BE2C (cell line): ENCODE measurements around the gene TMEM248.
A peak's percentile ranks its signal among the peaks of the same experiment; 100 is the strongest.
"Not testable (repeated sequence)": the region's sequence is repeated elsewhere in the genome, so short reads cannot be mapped to it uniquely, and the experiment has no call there.

Experiments used
- DNase-seq: peaks from one replicate; pipeline ENCODE4 v3.0.0-alpha.2; 2020
- H3K27me3 ChIP-seq: fragments of 250-450 bp; sonication (Bioruptor Pico); 2 replicates; pipeline ENCODE4 v1.5.1; 2020; ENCODE audit warnings: mild to moderate bottlenecking
- H3K36me3 ChIP-seq: fragments of 250-450 bp; sonication (Bioruptor Pico); 2 replicates; pipeline ENCODE4 v1.5.1; 2020; ENCODE audit warnings: mild to moderate bottlenecking
- H3K4me1 ChIP-seq: fragments of 250-450 bp; sonication (Bioruptor Pico); 2 replicates; pipeline ENCODE4 v1.5.1; 2020
- H3K4me3 ChIP-seq: 2 replicates; pipeline ENCODE4 v1.5.1; 2011; ENCODE audit warnings: low read depth, low read length
- H3K9me3 ChIP-seq: fragments of 250-450 bp; sonication (Bioruptor Pico); 2 replicates; pipeline ENCODE4 v1.5.1; 2020
- TF ChIP-seq, protein P1 (sequence below): IDR thresholded peaks from 2 replicates; pipeline ENCODE4 v1.5.1; 2012; ENCODE audit warnings: mild to moderate bottlenecking, low read depth, low read length

Gene TMEM248

DNA sequence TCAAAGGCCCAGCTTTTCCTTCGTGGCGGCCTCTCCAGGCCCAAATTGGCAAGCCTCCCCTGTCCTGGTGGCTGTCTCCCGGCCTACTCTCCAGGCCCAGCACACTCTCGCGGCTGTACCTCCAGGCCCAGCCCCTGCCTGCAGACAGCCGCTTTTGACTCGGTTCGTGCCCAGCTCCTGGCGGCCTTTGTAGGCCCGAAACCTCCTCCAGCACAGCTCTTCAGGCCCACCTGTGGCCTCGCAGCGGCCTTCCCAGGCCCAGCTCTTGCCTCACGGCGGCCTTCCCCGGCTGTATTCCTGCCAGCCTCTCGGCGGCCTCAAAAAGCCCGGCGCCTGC, 18.2 kb upstream of the TMEM248 start:
- no peaks in the 10 kb centered on the region for H3K9me3 ChIP-seq
- no peak for DNase-seq
- no peak overlapping the region for H3K4me3 ChIP-seq
- no peaks in the 10 kb centered on the region for H3K36me3 ChIP-seq
- no peaks in the 10 kb centered on the region for H3K27me3 ChIP-seq
- H3K4me1 ChIP-seq, result no peaks in the 10 kb centered on the region
- TF ChIP-seq, protein P1, sequence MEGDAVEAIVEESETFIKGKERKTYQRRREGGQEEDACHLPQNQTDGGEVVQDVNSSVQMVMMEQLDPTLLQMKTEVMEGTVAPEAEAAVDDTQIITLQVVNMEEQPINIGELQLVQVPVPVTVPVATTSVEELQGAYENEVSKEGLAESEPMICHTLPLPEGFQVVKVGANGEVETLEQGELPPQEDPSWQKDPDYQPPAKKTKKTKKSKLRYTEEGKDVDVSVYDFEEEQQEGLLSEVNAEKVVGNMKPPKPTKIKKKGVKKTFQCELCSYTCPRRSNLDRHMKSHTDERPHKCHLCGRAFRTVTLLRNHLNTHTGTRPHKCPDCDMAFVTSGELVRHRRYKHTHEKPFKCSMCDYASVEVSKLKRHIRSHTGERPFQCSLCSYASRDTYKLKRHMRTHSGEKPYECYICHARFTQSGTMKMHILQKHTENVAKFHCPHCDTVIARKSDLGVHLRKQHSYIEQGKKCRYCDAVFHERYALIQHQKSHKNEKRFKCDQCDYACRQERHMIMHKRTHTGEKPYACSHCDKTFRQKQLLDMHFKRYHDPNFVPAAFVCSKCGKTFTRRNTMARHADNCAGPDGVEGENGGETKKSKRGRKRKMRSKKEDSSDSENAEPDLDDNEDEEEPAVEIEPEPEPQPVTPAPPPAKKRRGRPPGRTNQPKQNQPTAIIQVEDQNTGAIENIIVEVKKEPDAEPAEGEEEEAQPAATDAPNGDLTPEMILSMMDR, result no peak

GRCh38 chr7:66903360-66904062, 17.5 kb upstream of the TMEM248 start:
- Histone ChIP-seq H3K36me3 (no peaks in the 10 kb centered on the region), H3K27me3 (no peaks in the 10 kb centered on the region), H3K9me3 (no peaks in the 10 kb centered on the region), H3K4me1 (no peaks in the 10 kb centered on the region), H3K4me3 (no peak overlapping the region)
- TF ChIP-seq, protein P1, result no peak
- no peak for DNase-seq

DNA sequence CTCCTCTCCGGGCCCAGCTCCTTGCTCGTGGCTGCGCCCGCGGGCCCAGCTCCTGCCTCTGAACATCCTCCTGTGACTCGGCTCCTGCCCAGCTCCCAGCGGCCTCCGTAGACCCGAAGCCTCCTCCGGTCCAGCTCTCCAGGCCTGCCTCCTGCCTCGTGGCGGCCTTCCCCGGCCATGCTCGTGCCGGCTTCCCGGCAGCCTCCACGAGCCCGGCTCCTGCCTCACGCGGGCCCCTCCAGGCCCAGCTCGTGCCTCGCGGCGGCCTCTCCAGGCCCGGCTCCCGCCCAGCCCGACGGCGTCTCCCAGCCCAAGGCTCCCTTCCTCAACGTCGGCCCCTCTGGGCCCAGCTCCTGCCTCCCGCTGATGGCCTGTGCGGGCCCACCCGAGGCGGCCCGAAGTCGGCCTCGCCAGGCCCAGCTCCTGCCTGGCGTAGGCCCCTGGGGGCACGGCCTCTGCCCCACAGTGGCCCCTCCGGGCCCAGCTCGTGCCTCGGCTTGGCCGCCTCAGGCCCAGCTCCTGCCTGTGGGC, 16.9 kb upstream of the TMEM248 start:
- TF ChIP-seq, protein P1, result no peak
- Histone ChIP-seq H3K36me3 (no peaks in the 10 kb centered on the region), H3K4me1 (no peaks in the 10 kb centered on the region), H3K27me3 (no peaks in the 10 kb centered on the region), H3K4me3 (no peak overlapping the region), H3K9me3 (no peaks in the 10 kb centered on the region)
- DNase-seq, result no peak

DNA sequence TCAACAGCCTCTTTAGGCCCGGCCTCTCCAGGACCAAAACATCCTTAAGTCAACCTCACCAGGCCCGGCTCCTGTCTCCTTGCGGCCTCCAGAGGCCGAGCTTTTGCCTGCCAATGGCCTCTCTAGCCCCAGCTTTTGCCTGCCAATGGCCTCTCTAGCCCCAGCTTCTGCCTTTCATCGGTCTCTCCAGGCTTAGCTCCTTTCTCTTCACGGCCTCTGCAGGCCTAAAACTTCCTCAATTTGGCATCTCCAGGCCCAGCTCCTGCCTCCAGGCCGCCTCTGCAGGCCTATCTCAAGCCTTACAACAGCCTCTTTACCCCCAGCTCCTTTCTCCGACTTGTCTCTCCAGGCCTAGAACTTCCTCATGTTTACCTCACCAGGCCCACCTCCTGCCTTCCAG, 15.7 kb upstream of the TMEM248 start:
- Histone ChIP-seq H3K4me3 (no peak overlapping the region), H3K36me3 (no peaks in the 10 kb centered on the region), H3K27me3 (no peaks in the 10 kb centered on the region), H3K4me1 (no peaks in the 10 kb centered on the region), H3K9me3 (no peaks in the 10 kb centered on the region)
- no peak for DNase-seq
- TF ChIP-seq, protein P1, result no peak

DNA sequence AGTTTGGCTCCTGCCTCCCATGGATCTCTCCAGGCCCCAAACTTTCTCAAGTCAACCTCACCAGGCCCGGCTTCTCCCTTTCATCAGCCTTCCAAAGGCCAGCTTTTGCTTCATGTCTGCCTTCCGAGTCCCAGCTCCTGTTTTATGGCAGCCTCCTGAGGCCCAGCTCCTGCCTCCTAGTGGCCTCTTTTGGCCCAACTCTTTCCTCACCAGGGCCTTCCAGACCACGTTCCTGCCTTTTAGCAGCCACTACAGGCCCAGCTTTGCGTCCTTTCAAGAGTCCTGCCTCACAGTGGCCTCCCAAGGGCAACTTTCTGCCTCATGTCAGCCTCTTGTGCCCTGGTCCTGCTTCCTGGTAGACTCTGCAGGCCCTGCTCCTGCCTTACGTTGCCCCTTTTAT, 15.3 kb upstream of the TMEM248 start:
- DNase-seq, result no peak
- H3K4me3 ChIP-seq, result no peak overlapping the region
- no peaks in the 10 kb centered on the region for H3K4me1 ChIP-seq
- no peaks in the 10 kb centered on the region for H3K9me3 ChIP-seq
- no peaks in the 10 kb centered on the region for H3K27me3 ChIP-seq
- no peaks in the 10 kb centered on the region for H3K36me3 ChIP-seq
- TF ChIP-seq, protein P1, result peak; percentile 23; the same call in 1 of the 2 replicates

GRCh38 chr7:66907731-66908130, 13.3 kb upstream of the TMEM248 start:
- Histone ChIP-seq H3K4me3 (no peak overlapping the region), H3K27me3 (no peaks in the 10 kb centered on the region), H3K9me3 (no peaks in the 10 kb centered on the region), H3K4me1 (no peaks in the 10 kb centered on the region), H3K36me3 (no peaks in the 10 kb centered on the region)
- no peak for DNase-seq
- TF ChIP-seq, protein P1, result no peak

- DNase-seq, H3K27me3 ChIP-seq, H3K4me1 ChIP-seq, H3K9me3 ChIP-seq, H3K4me3 ChIP-seq, H3K36me3 ChIP-seq: not testable (repeated sequence)
Measured at GRCh38 chr7:66908598-66908997, 12.4 kb upstream of the TMEM248 start.
